ENCODE results near the gene KIF19. TPM values are rescaled to one million over a fixed set of nuclear protein-coding genes. Genes with fewer than 3 reads are reported as not detected.

The KIF19 gene
- total RNA-seq, 4 donors from 2014 or later: 1.4 to 4.4 (median 1.8) TPM

- Histone ChIP-seq H3K4me3 (no peak overlapping the region), H3K27me3 (peaks cover 3% of the 10 kb centered on the region), H3K27ac (no peak overlapping the region), H3K9me3 (no peaks in the 10 kb centered on the region), H3K36me3 (no peaks in the 10 kb centered on the region), H3K4me1 (no peaks in the 10 kb centered on the region)
- no peak for DNase-seq
- TF ChIP-seq POLR2AphosphoS5 (IDR thresholded peaks at IDR 0.05) (no peak), POLR2A (IDR thresholded peaks at IDR 0.05) (no peak), EP300 (IDR thresholded peaks at IDR 0.05; ENCODE audit: low read depth) (no peak), CTCF (IDR thresholded peaks at IDR 0.05) (no peak)
- in situ Hi-C loops (cut with MboI; ENCODE audit: low pct_ligation_motif_present in 1 of 4, low pct_unique_long_range_greater_than_20kb in 1 of 4, low sequenced_read_pairs in 3 of 4) (no loop called here), intact Hi-C loops (cut with DNase I; ENCODE audit: low total_unique reads) (no loop called here)
- WGBS, 2 donors (ENCODE audit: low coverage in 1 of 2): 80% methylated on average over 14 of the region's 15 CpGs; no CpG with 5 or more reads in 1 of the 2 donors
Observed at GRCh38 chr17:74314877-74315276, 11.1 kb upstream of the KIF19 start.

GRCh38 chr17:74316220-74316619, 9.8 kb upstream of the KIF19 start:
- WGBS, 2 donors (ENCODE audit: low coverage in 1 of 2): 46% methylated on average over 10 of the region's 10 CpGs; no CpG with 5 or more reads in 1 of the 2 donors
- TF ChIP-seq POLR2AphosphoS5 (IDR thresholded peaks at IDR 0.05): no peak
- TF ChIP-seq CTCF (IDR thresholded peaks at IDR 0.05): no peak
- no peak for TF ChIP-seq EP300 (IDR thresholded peaks at IDR 0.05; ENCODE audit: low read depth)
- no peak for TF ChIP-seq POLR2A (IDR thresholded peaks at IDR 0.05)
- H3K36me3 ChIP-seq: no peaks in the 10 kb centered on the region
- H3K27me3 ChIP-seq: no peaks in the 10 kb centered on the region
- H3K4me1 ChIP-seq: no peaks in the 10 kb centered on the region
- no peak overlapping the region for H3K4me3 ChIP-seq
- no peaks in the 10 kb centered on the region for H3K9me3 ChIP-seq
- intact Hi-C loops (cut with DNase I; ENCODE audit: low total_unique reads) (no loop called here), in situ Hi-C loops (cut with MboI; ENCODE audit: low pct_ligation_motif_present in 1 of 4, low pct_unique_long_range_greater_than_20kb in 1 of 4, low sequenced_read_pairs in 3 of 4) (no loop called here)
- no peak overlapping the region for H3K27ac ChIP-seq
- DNase-seq: no peak

GRCh38 chr17:74317071-74317470, 9.0 kb upstream of the KIF19 start:
- TF ChIP-seq POLR2A (IDR thresholded peaks at IDR 0.05) (no peak), POLR2AphosphoS5 (IDR thresholded peaks at IDR 0.05) (no peak), CTCF (IDR thresholded peaks at IDR 0.05) (no peak), EP300 (IDR thresholded peaks at IDR 0.05; ENCODE audit: low read depth) (no peak)
- WGBS, 2 donors (ENCODE audit: low coverage in 1 of 2): 70% methylated on average over 16 of the region's 16 CpGs; no CpG with 5 or more reads in 1 of the 2 donors
- Histone ChIP-seq H3K27me3 (no peaks in the 10 kb centered on the region), H3K4me3 (no peak overlapping the region), H3K27ac (no peak overlapping the region), H3K4me1 (no peaks in the 10 kb centered on the region), H3K9me3 (no peaks in the 10 kb centered on the region), H3K36me3 (no peaks in the 10 kb centered on the region)
- intact Hi-C loops (cut with DNase I; ENCODE audit: low total_unique reads): no loop called here
- no peak for DNase-seq
- in situ Hi-C loops (cut with MboI; ENCODE audit: low pct_ligation_motif_present in 1 of 4, low pct_unique_long_range_greater_than_20kb in 1 of 4, low sequenced_read_pairs in 3 of 4): no loop called here

GRCh38 chr17:74318391-74318790, 7.6 kb upstream of the KIF19 start:
- intact Hi-C loops (cut with DNase I; ENCODE audit: low total_unique reads) (no loop called here), in situ Hi-C loops (cut with MboI; ENCODE audit: low pct_ligation_motif_present in 1 of 4, low pct_unique_long_range_greater_than_20kb in 1 of 4, low sequenced_read_pairs in 3 of 4) (no loop called here)
- H3K4me3 ChIP-seq: no peak overlapping the region
- H3K9me3 ChIP-seq: no peaks in the 10 kb centered on the region
- no peaks in the 10 kb centered on the region for H3K36me3 ChIP-seq
- DNase-seq: no peak
- 73 to 83% methylated on average over 6 to 10 of the region's 10 CpGs for WGBS, 2 donors (ENCODE audit: low coverage in 1 of 2)
- H3K27ac ChIP-seq: no peak overlapping the region
- H3K27me3 ChIP-seq: no peaks in the 10 kb centered on the region
- TF ChIP-seq POLR2A (IDR thresholded peaks at IDR 0.05) (no peak), POLR2AphosphoS5 (IDR thresholded peaks at IDR 0.05) (no peak)
- no peaks in the 10 kb centered on the region for H3K4me1 ChIP-seq

- DNase-seq: no peak
- intact Hi-C loops (cut with DNase I; ENCODE audit: low total_unique reads) (no loop called here), in situ Hi-C loops (cut with MboI; ENCODE audit: low pct_ligation_motif_present in 1 of 4, low pct_unique_long_range_greater_than_20kb in 1 of 4, low sequenced_read_pairs in 3 of 4) (no loop called here)
- TF ChIP-seq CTCF (IDR thresholded peaks at IDR 0.05) (no peak), EP300 (IDR thresholded peaks at IDR 0.05; ENCODE audit: low read depth) (no peak), POLR2AphosphoS5 (IDR thresholded peaks at IDR 0.05) (no peak)
- WGBS, 2 donors (ENCODE audit: low coverage in 1 of 2): 74 to 78% methylated on average over 3 to 6 of the region's 6 CpGs
- H3K27ac ChIP-seq: no peak overlapping the region
- H3K27me3 ChIP-seq: peaks cover 38% of the 10 kb centered on the region
- no peak overlapping the region for H3K4me3 ChIP-seq
- H3K9me3 ChIP-seq: no peaks in the 10 kb centered on the region
- peaks cover 0 to 21% (median 13%) of the 10 kb centered on the region in 4 donors for H3K4me1 ChIP-seq
- no peaks in the 10 kb centered on the region for H3K36me3 ChIP-seq
Observed at GRCh38 chr17:74324521-74324920, 1.5 kb upstream of the KIF19 start.
